Keratinocyte (primary cell): ENCODE data around the gene RBP2. TPM values are rescaled to one million over a fixed set of nuclear protein-coding genes. Genes with fewer than 3 reads are reported as not detected.

Experiments used
- DNase-seq: peaks from one replicate; pipeline ENCODE4 v3.0.0-alpha.2; 2011; ENCODE audit warnings: low read depth, missing footprints, low spot score
- FAIRE-seq: peaks from 2 replicates; lab custom pipeline; 2011; peaks lifted over from hg19 to GRCh38; lab: Jason Lieb, UNC
- H2AFZ ChIP-seq: 2 replicates; pipeline ENCODE4 v1.6.0; 2012; ENCODE audit warnings: low read length, control low read depth, inconsistent platforms; ENCODE audit not compliant: control insufficient read depth
- H3K27ac ChIP-seq: 2 replicates; pipeline ENCODE4 v1.5.1; 2011; ENCODE audit warnings: low read length; ENCODE audit not compliant: control insufficient read depth, insufficient read depth
- H3K27me3 ChIP-seq: 3 replicates; pipeline ENCODE4 v1.6.0; 2011; ENCODE audit warnings: low read length; ENCODE audit not compliant: control insufficient read depth, insufficient read depth; ENCODE audit errors: extremely low read depth
- H3K36me3 ChIP-seq, 2 experiments: 2 replicates in 1 of 2; 3 replicates in 1 of 2; pipeline ENCODE4 v1.5.1; 2011; ENCODE audit warnings: low read length in 2 of 2, mild to moderate bottlenecking in 1 of 2; ENCODE audit not compliant: control insufficient read depth in 2 of 2, insufficient read depth in 2 of 2; ENCODE audit errors: extremely low read depth in 1 of 2
- H3K4me1 ChIP-seq: 3 replicates; pipeline ENCODE4 v1.5.1; 2011; ENCODE audit warnings: low read length; ENCODE audit not compliant: control insufficient read depth, insufficient read depth; ENCODE audit errors: extremely low read depth
- H3K4me2 ChIP-seq: 3 replicates; pipeline ENCODE4 v1.6.0; 2011; ENCODE audit warnings: low read depth, low read length; ENCODE audit not compliant: control insufficient read depth, insufficient read depth; ENCODE audit errors: extremely low read depth
- H3K4me3 ChIP-seq, 3 experiments: fragments of 200-600 bp in 1 of 3; sonication (generic) in 1 of 3; 2 replicates in 2 of 3; 3 replicates in 1 of 3; pipeline ENCODE4 v1.5.1; 2011 to 2016; ENCODE audit warnings: low read length in 3 of 3, mild to moderate bottlenecking in 3 of 3, control low read depth in 2 of 3, inconsistent platforms in 1 of 3, low read depth in 1 of 3, mixed read lengths in 1 of 3, mixed run types in 1 of 3, moderate library complexity in 1 of 3; ENCODE audit not compliant: control insufficient read depth in 2 of 3, insufficient read depth in 2 of 3; ENCODE audit errors: extremely low read depth in 1 of 3
- H3K79me2 ChIP-seq: 2 replicates; pipeline ENCODE4 v1.6.0; 2012; ENCODE audit warnings: low read length; ENCODE audit not compliant: control insufficient read depth, insufficient read depth
- H3K9ac ChIP-seq: 3 replicates; pipeline ENCODE4 v1.6.0; 2011; ENCODE audit warnings: low read length; ENCODE audit not compliant: control insufficient read depth, insufficient read depth; ENCODE audit errors: extremely low read depth
- H3K9me1 ChIP-seq: 3 replicates; pipeline ENCODE4 v1.6.0; 2011; ENCODE audit warnings: low read length; ENCODE audit not compliant: control insufficient read depth, insufficient read depth; ENCODE audit errors: extremely low read depth
- H3K9me3 ChIP-seq: 2 replicates; pipeline ENCODE4 v1.5.1; 2012; ENCODE audit warnings: low read depth, low read length; ENCODE audit not compliant: control insufficient read depth
- H4K20me1 ChIP-seq: 3 replicates; pipeline ENCODE4 v1.6.0; 2011; ENCODE audit warnings: low read length; ENCODE audit not compliant: control insufficient read depth, insufficient read depth; ENCODE audit errors: extremely low read depth
- EZH2 ChIP-seq: IDR thresholded peaks from one replicate; pipeline ENCODE4 v1.6.1; 2012; ENCODE audit warnings: inconsistent platforms, mild to moderate bottlenecking, low read length, moderate library complexity
- dilution Hi-C: fragments of 300-500 bp; cut with MboI; formaldehyde crosslinking; loops from one replicate; pipeline ENCODE4 v1.7.0; 2020; ENCODE audit warnings: low sequenced_read_pairs; ENCODE audit not compliant: extremely low pct_ligation_motif_present
- polyA plus RNA-seq, 5 experiments: library from polyadenylated mRNA; depleted of rRNA in 3 of 5; stranded (reverse) in 3 of 5; stranded (forward) in 1 of 5; unstranded in 1 of 5; fragments of >200 nt; gene quantifications; 1 replicate in 1 of 5; 2 replicates in 3 of 5; 3 replicates in 1 of 5; pipeline versions ENCODE4 v1.2.1 to v1.2.3, GENCODE V29; 2011 to 2012; ENCODE audit warnings: missing spikeins in 2 of 5, low read depth in 1 of 5, low replicate concordance in 1 of 5
- TF ChIP-seq, protein P1 (sequence below), 3 experiments: IDR thresholded peaks in 1 of 3; conservative IDR thresholded peaks in 1 of 3; optimal IDR thresholded peaks in 1 of 3; 2 replicates in 2 of 3; 3 replicates in 1 of 3; pipeline versions ENCODE3 to v1.5.1; 2011; ENCODE audit warnings: low read length in 3 of 3, mild to moderate bottlenecking in 3 of 3, moderate library complexity in 2 of 3, control low read depth in 1 of 3, inconsistent platforms in 1 of 3; ENCODE audit not compliant: insufficient read depth in 2 of 3; ENCODE audit errors: extremely low read depth in 1 of 3

Gene RBP2
- polyA plus RNA-seq, 1 donor (not counting 4 experiments of a cell fraction or from before 2014, with no cell fraction given) = not detected

DNA sequence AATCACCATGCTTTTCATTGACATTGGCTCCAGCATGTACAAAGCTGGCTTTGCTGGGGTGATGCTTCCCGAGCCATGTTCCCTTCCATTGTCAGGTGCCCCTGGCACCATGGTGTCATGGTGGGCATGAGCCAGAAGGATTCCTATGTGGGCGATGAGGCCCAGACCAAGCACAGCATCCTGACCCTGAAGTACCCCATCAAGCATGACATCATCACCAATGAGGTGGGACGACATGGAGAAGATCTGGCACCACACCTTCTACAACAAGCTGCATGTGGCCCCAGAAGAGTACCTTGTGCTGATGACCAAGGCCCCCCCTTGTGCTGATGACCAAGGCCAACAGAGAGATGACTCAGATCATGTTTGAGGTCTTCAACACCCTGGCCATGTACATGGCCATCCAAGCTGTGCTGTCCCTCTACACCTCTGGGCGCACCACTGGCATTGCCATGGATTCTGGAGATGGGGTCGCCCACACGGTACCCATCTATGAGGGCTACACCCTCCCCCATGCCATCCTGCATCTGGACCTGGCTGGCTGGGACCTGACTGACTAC, 17.6 kb upstream of the RBP2 start:
- DNase-seq (no peak), FAIRE-seq (no peak)
- Histone ChIP-seq H3K36me3 (no peaks in the 10 kb centered on the region), H3K4me1 (no peaks in the 10 kb centered on the region), H3K27ac (no peak overlapping the region), H3K4me2 (no peak overlapping the region), H3K9me3 (no peaks in the 10 kb centered on the region), H3K9me1 (no peaks in the 10 kb centered on the region), H4K20me1 (no peaks in the 10 kb centered on the region), H3K4me3 (no peak overlapping the region), H3K79me2 (no peaks in the 10 kb centered on the region), H2AFZ (no peak overlapping the region), H3K9ac (no peak overlapping the region), H3K27me3 (no peaks in the 10 kb centered on the region)
- dilution Hi-C loops = no loop called here
- TF ChIP-seq EZH2 = no peak
- TF ChIP-seq, protein P1, sequence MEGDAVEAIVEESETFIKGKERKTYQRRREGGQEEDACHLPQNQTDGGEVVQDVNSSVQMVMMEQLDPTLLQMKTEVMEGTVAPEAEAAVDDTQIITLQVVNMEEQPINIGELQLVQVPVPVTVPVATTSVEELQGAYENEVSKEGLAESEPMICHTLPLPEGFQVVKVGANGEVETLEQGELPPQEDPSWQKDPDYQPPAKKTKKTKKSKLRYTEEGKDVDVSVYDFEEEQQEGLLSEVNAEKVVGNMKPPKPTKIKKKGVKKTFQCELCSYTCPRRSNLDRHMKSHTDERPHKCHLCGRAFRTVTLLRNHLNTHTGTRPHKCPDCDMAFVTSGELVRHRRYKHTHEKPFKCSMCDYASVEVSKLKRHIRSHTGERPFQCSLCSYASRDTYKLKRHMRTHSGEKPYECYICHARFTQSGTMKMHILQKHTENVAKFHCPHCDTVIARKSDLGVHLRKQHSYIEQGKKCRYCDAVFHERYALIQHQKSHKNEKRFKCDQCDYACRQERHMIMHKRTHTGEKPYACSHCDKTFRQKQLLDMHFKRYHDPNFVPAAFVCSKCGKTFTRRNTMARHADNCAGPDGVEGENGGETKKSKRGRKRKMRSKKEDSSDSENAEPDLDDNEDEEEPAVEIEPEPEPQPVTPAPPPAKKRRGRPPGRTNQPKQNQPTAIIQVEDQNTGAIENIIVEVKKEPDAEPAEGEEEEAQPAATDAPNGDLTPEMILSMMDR (optimal IDR thresholded peaks at IDR 0.05 in 1 of 3, IDR thresholded peaks at IDR 0.05 in 1 of 3, conservative IDR thresholded peaks at IDR 0.05 in 1 of 3; ENCODE audit: extremely low read depth in 1 of 3, insufficient read depth in 2 of 3, low read length in 3 of 3) = no peak

DNA sequence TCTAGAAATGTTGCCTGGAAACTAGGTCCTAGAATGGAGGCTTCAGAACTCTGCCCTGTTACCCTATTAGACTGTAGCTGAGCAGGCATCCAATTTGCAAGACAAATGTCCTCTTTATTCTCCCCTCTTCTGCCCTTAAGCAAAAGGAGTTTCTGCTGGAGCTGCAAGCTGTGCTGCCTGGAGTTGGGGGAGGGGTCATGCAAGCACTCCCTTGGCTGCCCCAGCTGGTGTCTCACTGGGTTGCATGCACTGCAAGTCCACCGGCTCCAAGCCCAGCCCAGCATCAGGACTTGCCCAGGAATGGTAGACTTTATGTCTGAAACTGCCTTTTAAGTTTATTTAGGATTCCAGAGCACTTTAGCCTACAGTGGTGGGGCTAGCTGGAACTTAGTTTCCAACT, 15.7 kb upstream of the RBP2 start:
- FAIRE-seq = no peak

More for the DNA sequence above, 15.7 kb upstream of the RBP2 start:
- no peaks in the 10 kb centered on the region for H3K27me3 ChIP-seq
- no peaks in the 10 kb centered on the region for H3K79me2 ChIP-seq
- H3K4me3 ChIP-seq = no peak overlapping the region
- H3K4me2 ChIP-seq = no peak overlapping the region
- no peaks in the 10 kb centered on the region for H3K9me3 ChIP-seq
- H3K36me3 ChIP-seq = no peaks in the 10 kb centered on the region
- dilution Hi-C loops = no loop called here
- TF ChIP-seq, protein P1 (optimal IDR thresholded peaks at IDR 0.05 in 1 of 3, IDR thresholded peaks at IDR 0.05 in 1 of 3, conservative IDR thresholded peaks at IDR 0.05 in 1 of 3; ENCODE audit: extremely low read depth in 1 of 3, insufficient read depth in 2 of 3, low read length in 3 of 3) = no peak
- no peak for TF ChIP-seq EZH2
- no peak for DNase-seq
- H3K27ac ChIP-seq = no peak overlapping the region
- no peaks in the 10 kb centered on the region for H3K4me1 ChIP-seq
- no peak overlapping the region for H2AFZ ChIP-seq
- H4K20me1 ChIP-seq = no peaks in the 10 kb centered on the region
- no peak overlapping the region for H3K9ac ChIP-seq
- H3K9me1 ChIP-seq = no peaks in the 10 kb centered on the region
